Colonic mucosa (tissue), 4 donors: ENCODE results near the gene ARHGAP29. TPM values are rescaled to one million over a fixed set of nuclear protein-coding genes. Genes with fewer than 3 reads are reported as not detected.

ENCODE experiments used
- DNase-seq: peaks from one replicate; pipeline ENCODE4 v3.0.0-alpha.2; 2020
- H3K27ac ChIP-seq: fragments of 200-600 bp; one replicate; pipeline ENCODE4 v1.8.0; 2021
- H3K27me3 ChIP-seq: fragments of 200-600 bp; one replicate; pipeline ENCODE4 v1.8.0; 2021
- H3K36me3 ChIP-seq: fragments of 200-600 bp; one replicate; pipeline ENCODE4 v1.8.0; 2021
- H3K4me1 ChIP-seq: fragments of 200-600 bp; one replicate; pipeline ENCODE4 v1.8.0; 2021; ENCODE audit warnings: mild to moderate bottlenecking
- H3K4me3 ChIP-seq: fragments of 200-600 bp; one replicate; pipeline ENCODE4 v1.8.0; 2021
- H3K9ac ChIP-seq, 2 donors: one replicate each; pipeline ENCODE4 v1.7.0; 2013; ENCODE audit warnings: control low read depth in 2 of 2, low read depth in 2 of 2, low read length in 2 of 2
- H3K9me3 ChIP-seq: fragments of 200-600 bp; one replicate; pipeline ENCODE4 v1.8.0; 2021
- CTCF ChIP-seq: fragments of 200-600 bp; IDR thresholded peaks from one replicate; pipeline ENCODE4 v1.8.0; 2022; ENCODE audit warnings: antibody characterized with exemption, mild to moderate bottlenecking
- intact Hi-C: fragments of 100-400 bp; cut with DNase I; formaldehyde crosslinking; loops from one replicate; pipeline ENCODE4 v1.14.1; 2022
- total RNA-seq, 2 donors: library from RNA; stranded (reverse); fragmentation: NEBNext Ultra II Directional in 1 of 2; extraction: Animal tissue kit (Norgen Biotek cat#: 25700) in 1 of 2; gene quantifications; one replicate each; pipeline ENCODE4 v1.2.1, GENCODE V29; 2021
- donor health status: healthy.
- donor health status: DM: no; HTN: no; CAD: no.
- donor health status: DM: no; HTN: no; CAD: no.

Gene ARHGAP29
- total RNA-seq, 2 donors from 2014 or later, result 2.5 to 8.6 TPM

GRCh38 chr1:94239796-94240195, 2.4 kb upstream of the ARHGAP29 start:
- peaks cover 26% of the 10 kb centered on the region for H3K27me3 ChIP-seq
- no peak for DNase-seq
- H3K4me3 ChIP-seq, result no peak overlapping the region
- H3K4me1 ChIP-seq, result peaks cover 4% of the 10 kb centered on the region
- no peak overlapping the region for H3K9ac ChIP-seq
- H3K9me3 ChIP-seq, result no peaks in the 10 kb centered on the region
- H3K27ac ChIP-seq, result no peak overlapping the region
- TF ChIP-seq CTCF, result no peak
- intact Hi-C loops, result loop anchor here (5.0 kb wide), 2 partner anchors 93 to 177 kb away; no protein-coding TSS in a partner anchor
- no peaks in the 10 kb centered on the region for H3K36me3 ChIP-seq

- Histone ChIP-seq H3K9me3 (no peaks in the 10 kb centered on the region), H3K27me3 (peaks cover 26% of the 10 kb centered on the region), H3K27ac (no peak overlapping the region), H3K9ac (no peak overlapping the region), H3K4me3 (no peak overlapping the region), H3K4me1 (peaks cover 4% of the 10 kb centered on the region), H3K36me3 (no peaks in the 10 kb centered on the region)
- intact Hi-C loops, result loop anchor here (5.0 kb wide), 2 partner anchors 93 to 177 kb away; no protein-coding TSS in a partner anchor
- TF ChIP-seq CTCF, result no peak
- DNase-seq, result no peak
Measured at GRCh38 chr1:94239051-94239450, 1.7 kb upstream of the ARHGAP29 start.

- no peak for TF ChIP-seq CTCF
- H3K4me3 ChIP-seq, result peak overlapping the region; percentile 86
- peak overlapping the region; percentile 69 to 77 for H3K9ac ChIP-seq
- H3K9me3 ChIP-seq, result no peaks in the 10 kb centered on the region
- peaks cover 26% of the 10 kb centered on the region for H3K27me3 ChIP-seq
- no peaks in the 10 kb centered on the region for H3K36me3 ChIP-seq
- H3K4me1 ChIP-seq, result peaks cover 4% of the 10 kb centered on the region
- intact Hi-C loops, result loop anchor here (5.0 kb wide), 2 partner anchors 96 to 174 kb away; no protein-coding TSS in a partner anchor
- peak; percentile 46 for DNase-seq
- H3K27ac ChIP-seq, result peak overlapping the region; percentile 61
Measured at GRCh38 chr1:94236630-94237290, 624 bp downstream of the ARHGAP29 start.

GRCh38 chr1:94236013-94236491, 1.3 kb downstream of the ARHGAP29 start:
- intact Hi-C loops, result loop anchor here (5.0 kb wide), 2 partner anchors 96 to 174 kb away; no protein-coding TSS in a partner anchor
- peaks cover 4% of the 10 kb centered on the region for H3K4me1 ChIP-seq
- peaks cover 26% of the 10 kb centered on the region for H3K27me3 ChIP-seq
- H3K27ac ChIP-seq, result no peak overlapping the region
- TF ChIP-seq CTCF, result no peak
- no peaks in the 10 kb centered on the region for H3K9me3 ChIP-seq
- H3K9ac ChIP-seq, result no peak overlapping the region
- H3K4me3 ChIP-seq, result peak overlapping the region; percentile 86
- DNase-seq, result no peak
- no peaks in the 10 kb centered on the region for H3K36me3 ChIP-seq

- DNase-seq, result no peak
- no peak overlapping the region for H3K9ac ChIP-seq
- TF ChIP-seq CTCF, result no peak
- H3K27ac ChIP-seq, result no peak overlapping the region
- peaks cover 4% of the 10 kb centered on the region for H3K4me1 ChIP-seq
- intact Hi-C loops, result loop anchor here (5.0 kb wide), 2 partner anchors 97 to 173 kb away; no protein-coding TSS in a partner anchor
- peak overlapping the region; percentile 86 for H3K4me3 ChIP-seq
- H3K27me3 ChIP-seq, result peaks cover 26% of the 10 kb centered on the region
- no peaks in the 10 kb centered on the region for H3K9me3 ChIP-seq
- no peaks in the 10 kb centered on the region for H3K36me3 ChIP-seq
Measured at GRCh38 chr1:94235189-94236012, 2.0 kb downstream of the ARHGAP29 start.
